NB4 (cell line): ENCODE measurements around the gene CCDC78.

ENCODE experiments used
- DNase-seq: peaks from one replicate; pipeline ENCODE4 v3.0.0; 2010; ENCODE audit warnings: low read depth
- H3K4me3 ChIP-seq: one replicate; pipeline ENCODE4 v1.5.1; 2011; ENCODE audit warnings: mild to moderate bottlenecking, low read depth, low read length, moderate library complexity
- CTCF ChIP-seq: IDR thresholded peaks from one replicate; pipeline ENCODE4 v1.5.1; 2012; ENCODE audit warnings: low read depth, low read length
- MAX ChIP-seq: IDR thresholded peaks from 2 replicates; pipeline ENCODE4 v1.6.1; 2011; ENCODE audit warnings: low read depth, low read length
- MYC ChIP-seq: IDR thresholded peaks from 2 replicates; pipeline ENCODE4 v1.6.1; 2011; ENCODE audit warnings: low read depth, low read length
- POLR2A ChIP-seq: IDR thresholded peaks from 2 replicates; pipeline ENCODE4 v1.6.1; 2011; ENCODE audit warnings: mild to moderate bottlenecking; ENCODE audit not compliant: insufficient read length; ENCODE audit errors: extremely low read depth

The CCDC78 gene

DNA sequence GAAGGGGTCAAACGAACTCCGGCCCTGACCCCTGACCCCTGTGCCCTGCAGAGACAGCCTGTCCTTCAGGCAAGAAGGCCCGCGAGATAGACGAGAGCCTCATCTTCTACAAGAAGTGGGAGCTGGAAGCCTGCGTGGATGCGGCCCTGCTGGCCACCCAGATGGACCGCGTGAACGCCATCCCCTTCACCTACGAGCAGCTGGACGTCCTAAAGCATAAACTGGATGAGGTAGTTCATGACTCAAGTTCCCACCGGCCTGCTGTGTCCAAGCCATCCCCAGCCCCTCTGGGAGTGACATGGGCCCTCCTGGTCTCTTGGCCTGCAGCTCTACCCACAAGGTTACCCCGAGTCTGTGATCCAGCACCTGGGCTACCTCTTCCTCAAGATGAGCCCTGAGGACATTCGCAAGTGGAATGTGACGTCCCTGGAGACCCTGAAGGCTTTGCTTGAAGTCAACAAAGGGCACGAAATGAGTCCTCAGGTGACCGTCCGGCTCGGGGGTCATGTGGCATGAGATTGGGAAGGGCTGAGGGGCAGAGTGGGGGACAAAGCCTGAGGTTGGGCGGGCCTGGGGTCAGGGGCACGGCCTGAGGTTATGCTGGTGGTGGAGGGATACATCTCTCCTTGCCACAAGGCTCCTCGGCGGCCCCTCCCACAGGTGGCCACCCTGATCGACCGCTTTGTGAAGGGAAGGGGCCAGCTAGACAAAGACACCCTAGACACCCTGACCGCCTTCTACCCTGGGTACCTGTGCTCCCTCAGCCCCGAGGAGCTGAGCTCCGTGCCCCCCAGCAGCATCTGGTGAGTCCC is 40.0 kb upstream of the CCDC78 start:
- H3K4me3 ChIP-seq: no peak overlapping the region
- TF ChIP-seq POLR2A (no peak), MYC (no peak), CTCF (no peak), MAX (no peak)
- DNase-seq: no peak

DNA sequence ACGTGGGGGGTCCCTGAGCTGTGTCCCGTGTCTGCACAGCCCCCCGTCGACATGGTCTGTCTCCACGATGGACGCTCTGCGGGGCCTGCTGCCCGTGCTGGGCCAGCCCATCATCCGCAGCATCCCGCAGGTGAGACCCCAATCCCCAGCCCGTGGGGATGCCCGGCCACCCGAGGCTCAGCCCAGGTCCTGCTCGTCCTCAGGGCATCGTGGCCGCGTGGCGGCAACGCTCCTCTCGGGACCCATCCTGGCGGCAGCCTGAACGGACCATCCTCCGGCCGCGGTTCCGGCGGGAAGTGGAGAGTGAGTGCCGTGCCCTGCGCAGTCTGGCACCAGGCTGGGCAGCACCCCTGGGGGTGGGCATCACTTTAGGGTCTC is 39.2 kb upstream of the CCDC78 start:
- no peak for DNase-seq
- no peak overlapping the region for H3K4me3 ChIP-seq
- TF ChIP-seq CTCF (no peak), MYC (no peak), MAX (no peak), POLR2A (no peak)

DNA sequence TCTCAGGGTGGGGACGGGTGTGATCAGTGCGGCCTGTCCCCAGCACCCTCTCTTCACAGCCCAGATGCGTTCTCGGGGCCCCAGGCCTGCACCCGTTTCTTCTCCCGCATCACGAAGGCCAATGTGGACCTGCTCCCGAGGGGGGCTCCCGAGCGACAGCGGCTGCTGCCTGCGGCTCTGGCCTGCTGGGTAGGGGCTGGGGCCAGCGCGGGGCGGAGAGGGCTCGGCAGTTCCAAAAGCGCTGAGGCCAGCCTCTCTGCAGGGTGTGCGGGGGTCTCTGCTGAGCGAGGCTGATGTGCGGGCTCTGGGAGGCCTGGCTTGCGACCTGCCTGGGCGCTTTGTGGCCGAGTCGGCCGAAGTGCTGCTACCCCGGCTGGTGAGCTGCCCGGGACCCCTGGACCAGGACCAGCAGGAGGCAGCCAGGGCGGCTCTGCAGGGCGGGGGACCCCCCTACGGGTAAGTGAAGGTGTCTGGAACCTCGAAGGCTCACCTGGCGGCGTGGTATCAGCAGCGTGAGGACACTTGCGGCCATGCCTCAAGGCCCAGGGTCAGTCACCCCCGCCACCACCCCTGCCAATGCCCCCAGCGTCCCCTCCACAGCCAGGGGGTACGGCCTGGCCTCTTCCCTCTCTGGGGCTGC is 38.7 kb upstream of the CCDC78 start:
- H3K4me3 ChIP-seq: no peak overlapping the region
- DNase-seq: no peak
- TF ChIP-seq MAX (no peak), POLR2A (no peak), MYC (no peak), CTCF (no peak)

GRCh38 chr16:764184-764750 is 38.0 kb upstream of the CCDC78 start:
- TF ChIP-seq CTCF (no peak), POLR2A (no peak), MAX (no peak), MYC (no peak)
- no peak overlapping the region for H3K4me3 ChIP-seq

GRCh38 chr16:763369-764183 is 37.3 kb upstream of the CCDC78 start:
- no peak for TF ChIP-seq POLR2A
- no peak for TF ChIP-seq MYC
- TF ChIP-seq MAX: no peak
- no peak for TF ChIP-seq CTCF
- H3K4me3 ChIP-seq: no peak overlapping the region
- DNase-seq: no peak

More at GRCh38 chr16:764184-764750, 38.0 kb upstream of the CCDC78 start:
- DNase-seq: no peak
